Body of pancreas (tissue), 4 donors: Measurements from ENCODE around the gene KANK2. TPM values are rescaled to one million over a fixed set of nuclear protein-coding genes. Genes with fewer than 3 reads are reported as not detected.
"Not testable (repeated sequence)": the region's sequence is repeated elsewhere in the genome, so short reads cannot be mapped to it uniquely, and the experiment has no call there.

Source experiments
- ATAC-seq: fragments of 150-250 bp; one replicate; pipeline ENCODE4 v1.9.1; 2016
- DNase-seq, 4 donors: peaks; one replicate each; pipeline ENCODE4 v3.0.0-alpha.2; 2019
- H3K27ac ChIP-seq, 4 donors: fragments of 200-600 bp; sonication (generic); 1 replicate in 3 of 4; 2 replicates in 1 of 4; pipeline versions ENCODE4 v1.5.1 to v1.6.1; 2016 to 2019; ENCODE audit warnings: mild to moderate bottlenecking in 1 of 4, mixed read lengths in 1 of 4, moderate library complexity in 1 of 4
- H3K27me3 ChIP-seq, 2 donors: fragments of 200-600 bp; sonication (generic); one replicate each; pipeline ENCODE4 v1.6.0; 2016; ENCODE audit warnings: mild to moderate bottlenecking in 1 of 2
- H3K36me3 ChIP-seq, 2 donors: fragments of 200-600 bp; sonication (generic); replicated peaks in 1 of 2; 2 replicates each; pipeline ENCODE4 v1.5.1; 2016; ENCODE audit warnings: low read depth in 2 of 2; ENCODE audit not compliant: insufficient read depth in 1 of 2
- H3K4me1 ChIP-seq: fragments of 200-600 bp; sonication (generic); one replicate; pipeline ENCODE4 v1.6.0; 2016
- H3K4me3 ChIP-seq, 2 donors: fragments of 200-600 bp; sonication (generic); 1 replicate in 1 of 2; 2 replicates in 1 of 2; pipeline ENCODE4 v1.5.1; 2016 to 2019
- H3K9me3 ChIP-seq, 3 donors: fragments of 200-600 bp; sonication (generic); 1 replicate in 2 of 3; 2 replicates in 1 of 3; pipeline ENCODE4 v1.5.1; 2016
- POLR2A ChIP-seq, 3 donors: fragments of 450-650 bp; IDR thresholded peaks; one replicate each; pipeline ENCODE4 v1.6.1; 2016; ENCODE audit warnings: antibody characterized with exemption in 3 of 3, mild to moderate bottlenecking in 2 of 3
- WGBS, 2 donors: methylation state at CpG; one replicate each; pipeline ENCODE4 v1.1.5; 2017; 5-methylcytosine and 5-hydroxymethylcytosine counted together
- intact Hi-C: fragments of 100-400 bp; cut with DNase I; formaldehyde crosslinking; loops from one replicate; pipeline ENCODE4 v1.15.1; 2023
- total RNA-seq, 2 donors: library from RNA; depleted of rRNA; stranded (reverse); fragments of >200 nt; gene quantifications; one replicate each; pipeline ENCODE4 v1.1.0, GENCODE V29; 2016
- TF ChIP-seq, protein P1 (sequence below), 7 experiments: fragments of 450-650 bp in 4 of 7; fragments of 200-600 bp in 3 of 7; sonication (generic) in 3 of 7; IDR thresholded peaks; one replicate each; pipeline ENCODE4 v1.5.1; 2016 to 2019; ENCODE audit warnings: antibody characterized with exemption in 7 of 7

KANK2 gene
- total RNA-seq, 2 donors from 2014 or later = 133 to 165 TPM

DNA sequence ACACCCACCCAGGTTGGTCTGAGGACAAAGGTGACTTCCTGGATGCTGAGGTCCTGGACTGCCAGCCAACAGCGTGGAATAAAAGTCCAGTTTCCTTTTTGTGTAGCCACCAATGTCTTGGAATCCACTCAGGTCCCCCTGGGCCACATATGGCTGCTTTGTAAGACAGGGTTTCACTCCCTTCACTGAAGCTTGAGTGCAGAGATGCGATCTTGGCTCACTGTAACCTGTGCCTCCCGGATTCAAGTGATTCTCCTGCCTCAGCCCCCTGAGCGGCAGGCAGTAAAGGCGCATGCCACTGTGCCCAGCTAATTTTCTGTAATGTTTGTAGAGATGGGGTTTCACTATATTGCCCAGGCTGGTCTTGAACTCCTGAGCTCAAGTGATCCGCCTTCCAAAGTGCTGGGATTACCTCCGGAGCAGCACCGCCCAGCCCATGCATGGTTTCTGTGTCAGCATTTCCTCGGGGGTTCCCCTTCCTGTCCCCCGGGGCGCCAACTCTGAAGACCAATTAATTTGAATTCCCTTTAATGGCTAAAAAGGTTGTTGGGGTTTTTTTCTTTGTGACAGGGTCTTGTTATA, 17.5 kb downstream of the KANK2 start:
- intact Hi-C loops = no loop called here
- WGBS, 2 donors = 66 to 83% methylated on average over 7 to 11 of the region's 11 CpGs
- H3K27ac ChIP-seq = no peak overlapping the region
- H3K4me3 ChIP-seq = no peak overlapping the region
- H3K27me3 ChIP-seq = no peaks in the 10 kb centered on the region
- TF ChIP-seq POLR2A (IDR thresholded peaks at IDR 0.05) = no peak
- TF ChIP-seq, protein P1, sequence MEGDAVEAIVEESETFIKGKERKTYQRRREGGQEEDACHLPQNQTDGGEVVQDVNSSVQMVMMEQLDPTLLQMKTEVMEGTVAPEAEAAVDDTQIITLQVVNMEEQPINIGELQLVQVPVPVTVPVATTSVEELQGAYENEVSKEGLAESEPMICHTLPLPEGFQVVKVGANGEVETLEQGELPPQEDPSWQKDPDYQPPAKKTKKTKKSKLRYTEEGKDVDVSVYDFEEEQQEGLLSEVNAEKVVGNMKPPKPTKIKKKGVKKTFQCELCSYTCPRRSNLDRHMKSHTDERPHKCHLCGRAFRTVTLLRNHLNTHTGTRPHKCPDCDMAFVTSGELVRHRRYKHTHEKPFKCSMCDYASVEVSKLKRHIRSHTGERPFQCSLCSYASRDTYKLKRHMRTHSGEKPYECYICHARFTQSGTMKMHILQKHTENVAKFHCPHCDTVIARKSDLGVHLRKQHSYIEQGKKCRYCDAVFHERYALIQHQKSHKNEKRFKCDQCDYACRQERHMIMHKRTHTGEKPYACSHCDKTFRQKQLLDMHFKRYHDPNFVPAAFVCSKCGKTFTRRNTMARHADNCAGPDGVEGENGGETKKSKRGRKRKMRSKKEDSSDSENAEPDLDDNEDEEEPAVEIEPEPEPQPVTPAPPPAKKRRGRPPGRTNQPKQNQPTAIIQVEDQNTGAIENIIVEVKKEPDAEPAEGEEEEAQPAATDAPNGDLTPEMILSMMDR (IDR thresholded peaks at IDR 0.05) = no peak
- H3K36me3 ChIP-seq = peaks cover 0 to 18% of the 10 kb centered on the region in 2 donors
- peaks cover 17% of the 10 kb centered on the region for H3K4me1 ChIP-seq
- no peaks in the 10 kb centered on the region for H3K9me3 ChIP-seq
- no peak for ATAC-seq
- no peak for DNase-seq

DNA sequence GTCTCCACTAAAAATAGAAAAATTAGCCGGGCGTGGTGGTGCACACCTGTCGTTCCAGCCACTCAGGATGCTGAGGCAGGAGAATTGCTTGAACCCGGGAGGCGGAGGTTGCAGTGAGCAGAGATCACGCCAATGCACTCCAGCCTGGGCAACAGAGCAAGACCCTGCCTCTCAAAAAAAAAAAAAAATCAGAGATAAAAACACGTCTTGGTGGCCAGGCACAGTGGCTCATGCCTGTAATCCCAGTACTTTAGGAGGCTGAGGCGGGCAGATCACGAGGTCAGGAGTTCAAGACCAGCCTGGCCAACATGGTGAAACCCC, 18.2 kb downstream of the KANK2 start:
- Histone ChIP-seq H3K4me1 (peaks cover 10% of the 10 kb centered on the region), H3K36me3 (peaks cover 0 to 24% of the 10 kb centered on the region in 2 donors)
- H3K9me3 ChIP-seq, intact Hi-C loops, H3K27me3 ChIP-seq, DNase-seq, ATAC-seq, H3K27ac ChIP-seq, H3K4me3 ChIP-seq: not testable (repeated sequence)
- WGBS, 2 donors = 90 to 91% methylated on average over 9 of the region's 9 CpGs

DNA sequence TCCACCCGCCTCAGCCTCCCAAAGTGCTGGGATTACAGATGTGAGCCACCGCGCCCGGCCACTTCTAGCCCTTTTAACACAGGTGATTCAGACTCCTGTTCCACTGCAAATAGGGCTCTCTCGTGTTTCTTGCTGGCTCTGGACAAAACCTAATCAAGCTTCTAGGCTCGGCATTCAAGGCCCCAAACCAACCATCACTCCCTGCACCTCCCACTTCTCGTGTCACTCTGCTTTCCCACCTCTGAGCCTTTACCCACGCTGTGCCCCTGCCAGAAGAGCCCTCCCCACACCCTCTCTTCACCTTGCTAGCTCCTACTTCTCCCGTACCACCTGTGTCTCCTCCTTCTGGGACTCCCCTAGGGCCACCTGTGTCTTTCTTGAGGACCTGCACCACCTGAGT, 19.8 kb downstream of the KANK2 start:
- Histone ChIP-seq H3K27ac (no peak overlapping the region), H3K9me3 (no peaks in the 10 kb centered on the region), H3K27me3 (no peaks in the 10 kb centered on the region), H3K4me1 (peaks cover 7% of the 10 kb centered on the region), H3K4me3 (no peak overlapping the region), H3K36me3 (peaks cover 0 to 31% of the 10 kb centered on the region in 2 donors)
- 95 to 98% methylated on average over 9 of the region's 9 CpGs for WGBS, 2 donors
- TF ChIP-seq POLR2A (IDR thresholded peaks at IDR 0.05) = no peak
- TF ChIP-seq, protein P1 (IDR thresholded peaks at IDR 0.05) = no peak
- ATAC-seq (no peak), DNase-seq (no peak)
- intact Hi-C loops = no loop called here

DNA sequence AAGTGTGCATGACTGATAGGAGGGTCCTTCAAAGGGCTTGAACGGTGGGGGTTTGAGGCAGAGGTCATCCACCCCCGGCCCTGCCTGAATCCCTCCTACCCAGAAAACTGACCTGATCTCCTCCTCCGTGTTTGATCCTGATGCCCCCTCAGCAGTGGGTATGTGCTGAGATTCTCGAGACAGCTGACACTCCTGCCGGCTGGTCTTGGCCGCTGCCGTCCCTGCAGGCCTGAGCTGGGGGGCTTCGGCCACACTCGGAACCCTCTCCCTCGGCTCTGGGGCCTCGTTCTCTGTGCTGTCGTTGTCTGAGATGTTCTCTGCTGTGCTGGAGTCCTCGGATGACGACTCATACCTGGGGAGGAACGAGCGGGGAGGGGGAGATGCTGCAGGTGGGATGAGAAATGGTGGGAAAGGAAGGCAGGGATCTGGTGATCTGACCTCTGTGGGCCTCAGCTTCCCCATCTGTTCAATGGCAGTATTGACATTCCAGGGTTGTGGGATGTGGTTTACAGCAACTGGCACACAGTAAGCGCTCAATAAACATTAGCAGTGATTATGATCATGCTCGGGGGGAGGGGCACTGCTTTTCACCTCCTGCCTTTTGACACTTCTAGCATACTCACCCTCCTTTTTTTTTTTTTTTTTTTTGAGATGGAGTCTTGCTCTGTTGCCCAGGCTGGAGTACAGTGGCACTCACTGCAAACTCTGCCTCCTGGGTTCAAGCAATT, 20.7 kb downstream of the KANK2 start:
- Histone ChIP-seq H3K27ac (no peak overlapping the region), H3K4me3 (no peak overlapping the region), H3K36me3 (peaks cover 0 to 34% of the 10 kb centered on the region in 2 donors), H3K4me1 (peaks cover 7% of the 10 kb centered on the region), H3K9me3 (no peaks in the 10 kb centered on the region), H3K27me3 (no peaks in the 10 kb centered on the region)
- DNase-seq (no peak), ATAC-seq (no peak)
- TF ChIP-seq, protein P1 (IDR thresholded peaks at IDR 0.05) = no peak
- no peak for TF ChIP-seq POLR2A (IDR thresholded peaks at IDR 0.05)
- WGBS, 2 donors = 91 to 94% methylated on average over 7 to 18 of the region's 18 CpGs
- intact Hi-C loops = no loop called here

DNA sequence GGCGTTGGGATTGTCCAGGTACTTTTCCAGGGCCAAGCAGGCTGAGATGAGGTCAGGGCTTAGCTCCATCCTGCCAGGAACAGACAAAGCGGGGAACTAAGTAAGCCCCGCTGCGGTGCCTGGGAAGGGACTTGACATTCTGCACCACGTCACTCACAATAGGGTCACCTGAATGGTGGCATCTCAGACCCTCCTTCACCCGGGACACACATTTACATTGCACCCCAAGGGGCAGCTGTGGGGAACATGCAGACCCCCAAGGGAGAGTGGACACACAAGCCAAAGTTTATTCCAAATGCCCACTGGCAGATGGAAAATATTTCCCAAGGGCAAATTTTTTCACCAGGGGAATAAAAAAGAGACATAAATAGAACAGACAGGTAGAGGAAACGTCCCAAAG, 21.4 kb downstream of the KANK2 start:
- Histone ChIP-seq H3K27me3 (no peaks in the 10 kb centered on the region), H3K4me3 (no peak overlapping the region), H3K36me3 (peaks cover 0 to 36% of the 10 kb centered on the region in 2 donors), H3K9me3 (no peaks in the 10 kb centered on the region), H3K27ac (no peak overlapping the region), H3K4me1 (peaks cover 7% of the 10 kb centered on the region)
- no peak for TF ChIP-seq POLR2A (IDR thresholded peaks at IDR 0.05)
- TF ChIP-seq, protein P1 (IDR thresholded peaks at IDR 0.05) = no peak
- WGBS, 2 donors = 86 to 87% methylated on average over 4 to 7 of the region's 7 CpGs
- DNase-seq (no peak), ATAC-seq (no peak)
- intact Hi-C loops = no loop called here
